ENCODE results near the gene FAM120A.

DNA sequence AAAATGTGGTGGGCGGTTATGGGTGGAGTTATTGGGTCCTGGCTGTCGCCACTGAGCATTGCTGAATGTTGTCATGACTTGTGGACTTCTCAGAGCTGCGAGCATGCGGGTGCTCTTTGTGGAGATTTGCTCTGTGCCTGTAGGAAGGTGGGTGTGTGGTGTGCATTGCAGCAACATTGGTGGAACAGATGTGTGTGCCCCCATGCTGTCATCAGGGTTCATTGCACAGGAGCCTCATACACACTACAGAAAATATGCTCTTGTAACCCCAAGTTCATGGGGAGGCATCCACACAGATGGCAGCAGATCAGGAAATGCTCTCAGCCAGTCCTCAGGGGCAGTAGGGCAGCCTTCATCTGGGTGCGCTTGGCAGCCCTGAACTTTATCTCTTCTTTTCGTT lies 69.0 kb downstream of the FAM120A start:
- no peak for TF ChIP-seq YY1 (IDR thresholded peaks at IDR 0.05)
- no peak for TF ChIP-seq GABPA (IDR thresholded peaks at IDR 0.05 in 1 of 2, conservative IDR thresholded peaks at IDR 0.05 in 1 of 2)
- TF ChIP-seq, protein P1, sequence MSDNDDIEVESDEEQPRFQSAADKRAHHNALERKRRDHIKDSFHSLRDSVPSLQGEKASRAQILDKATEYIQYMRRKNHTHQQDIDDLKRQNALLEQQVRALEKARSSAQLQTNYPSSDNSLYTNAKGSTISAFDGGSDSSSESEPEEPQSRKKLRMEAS (IDR thresholded peaks at IDR 0.05), result no peak
- TF ChIP-seq, protein P2, sequence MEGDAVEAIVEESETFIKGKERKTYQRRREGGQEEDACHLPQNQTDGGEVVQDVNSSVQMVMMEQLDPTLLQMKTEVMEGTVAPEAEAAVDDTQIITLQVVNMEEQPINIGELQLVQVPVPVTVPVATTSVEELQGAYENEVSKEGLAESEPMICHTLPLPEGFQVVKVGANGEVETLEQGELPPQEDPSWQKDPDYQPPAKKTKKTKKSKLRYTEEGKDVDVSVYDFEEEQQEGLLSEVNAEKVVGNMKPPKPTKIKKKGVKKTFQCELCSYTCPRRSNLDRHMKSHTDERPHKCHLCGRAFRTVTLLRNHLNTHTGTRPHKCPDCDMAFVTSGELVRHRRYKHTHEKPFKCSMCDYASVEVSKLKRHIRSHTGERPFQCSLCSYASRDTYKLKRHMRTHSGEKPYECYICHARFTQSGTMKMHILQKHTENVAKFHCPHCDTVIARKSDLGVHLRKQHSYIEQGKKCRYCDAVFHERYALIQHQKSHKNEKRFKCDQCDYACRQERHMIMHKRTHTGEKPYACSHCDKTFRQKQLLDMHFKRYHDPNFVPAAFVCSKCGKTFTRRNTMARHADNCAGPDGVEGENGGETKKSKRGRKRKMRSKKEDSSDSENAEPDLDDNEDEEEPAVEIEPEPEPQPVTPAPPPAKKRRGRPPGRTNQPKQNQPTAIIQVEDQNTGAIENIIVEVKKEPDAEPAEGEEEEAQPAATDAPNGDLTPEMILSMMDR (IDR thresholded peaks at IDR 0.05; ENCODE audit: low read depth, low read length, missing input control), result no peak
- TF ChIP-seq, protein P3, sequence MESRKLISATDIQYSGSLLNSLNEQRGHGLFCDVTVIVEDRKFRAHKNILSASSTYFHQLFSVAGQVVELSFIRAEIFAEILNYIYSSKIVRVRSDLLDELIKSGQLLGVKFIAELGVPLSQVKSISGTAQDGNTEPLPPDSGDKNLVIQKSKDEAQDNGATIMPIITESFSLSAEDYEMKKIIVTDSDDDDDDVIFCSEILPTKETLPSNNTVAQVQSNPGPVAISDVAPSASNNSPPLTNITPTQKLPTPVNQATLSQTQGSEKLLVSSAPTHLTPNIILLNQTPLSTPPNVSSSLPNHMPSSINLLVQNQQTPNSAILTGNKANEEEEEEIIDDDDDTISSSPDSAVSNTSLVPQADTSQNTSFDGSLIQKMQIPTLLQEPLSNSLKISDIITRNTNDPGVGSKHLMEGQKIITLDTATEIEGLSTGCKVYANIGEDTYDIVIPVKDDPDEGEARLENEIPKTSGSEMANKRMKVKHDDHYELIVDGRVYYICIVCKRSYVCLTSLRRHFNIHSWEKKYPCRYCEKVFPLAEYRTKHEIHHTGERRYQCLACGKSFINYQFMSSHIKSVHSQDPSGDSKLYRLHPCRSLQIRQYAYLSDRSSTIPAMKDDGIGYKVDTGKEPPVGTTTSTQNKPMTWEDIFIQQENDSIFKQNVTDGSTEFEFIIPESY (IDR thresholded peaks at IDR 0.05), result no peak
- TF ChIP-seq TAF1 (conservative IDR thresholded peaks at IDR 0.05), result no peak
